Naive B cell (primary cell): Measurements from ENCODE around the gene UTP14A. TPM values are rescaled to one million over a fixed set of nuclear protein-coding genes. Genes with fewer than 3 reads are reported as not detected.
A peak's percentile ranks its signal among the peaks of the same experiment; 100 is the strongest.
"Not testable (repeated sequence)": the region's sequence is repeated elsewhere in the genome, so short reads cannot be mapped to it uniquely, and the experiment has no call there.

Experiments used
- ATAC-seq, 2 donors: fragments of 150-1000 bp; cut with Tn5 transposase; 2 replicates each; pipeline ENCODE4 v1.10.0; 2021; ENCODE audit warnings: low read depth in 2 of 2, mild to moderate bottlenecking in 2 of 2, moderate library complexity in 2 of 2
- DNase-seq: peaks from one replicate; pipeline ENCODE4 v3.0.0; 2022
- H3K27ac Mint-ChIP-seq, 6 donors: one replicate each; pipeline ENCODE4 v1.8.0; 2020 to 2022; ENCODE audit warnings: mild to moderate bottlenecking in 6 of 6, mixed read lengths in 6 of 6, moderate library complexity in 5 of 6, inconsistent platforms in 2 of 6
- H3K27me3 Mint-ChIP-seq, 3 donors: one replicate each; pipeline ENCODE4 v1.8.0; 2021 to 2022; ENCODE audit warnings: mixed read lengths in 3 of 3, mild to moderate bottlenecking in 1 of 3
- H3K36me3 Mint-ChIP-seq, 2 donors: one replicate each; pipeline ENCODE4 v1.8.0; 2020 to 2022; ENCODE audit warnings: mixed read lengths in 2 of 2, inconsistent platforms in 1 of 2, mild to moderate bottlenecking in 1 of 2
- H3K4me1 Mint-ChIP-seq, 3 donors: one replicate each; pipeline ENCODE4 v1.8.0; 2020 to 2022; ENCODE audit warnings: mixed read lengths in 3 of 3, inconsistent platforms in 1 of 3, mild to moderate bottlenecking in 1 of 3, moderate library complexity in 1 of 3
- H3K4me3 Mint-ChIP-seq, 8 donors: one replicate each; pipeline ENCODE4 v1.8.0; 2020 to 2022; ENCODE audit warnings: mild to moderate bottlenecking in 8 of 8, mixed read lengths in 8 of 8, moderate library complexity in 8 of 8, inconsistent platforms in 2 of 8
- H3K9me3 Mint-ChIP-seq, 7 donors: one replicate each; pipeline ENCODE4 v1.8.0; 2020 to 2022; ENCODE audit warnings: mixed read lengths in 7 of 7, mild to moderate bottlenecking in 5 of 7, inconsistent platforms in 2 of 7, moderate library complexity in 1 of 7
- polyA plus RNA-seq, 6 donors: library from polyadenylated mRNA; unstranded; fragments of 300-500 nt; fragmentation: Illumina TruSeq; gene quantifications; one replicate each; pipeline ENCODE4 v1.2.3, GENCODE V29; 2021; ENCODE audit warnings: low read depth in 6 of 6

UTP14A gene
- 10 to 100 TPM in 1 of 6 donors, 1 to 10 TPM in 4, under 1 TPM in 1; 0.60 to 11.3 (median 6.4) TPM for polyA plus RNA-seq

GRCh38 chrX:129905787-129906580, at the start of gene UTP14A:
Gene UTP14A, plus strand, starts transcription at chrX:129906164. Its CDS starts 47 bp downstream, at chrX:129906211.
- Mint-ChIP-seq H3K4me3 (peak within 1 kb of the TSS; percentile 86 to 99 (median 94)), H3K9me3 (no peaks in the 10 kb centered on the region), H3K36me3 (peaks cover 0 to 4% of the 10 kb centered on the region in 2 donors), H3K27ac (peak within 1 kb of the TSS; percentile 79 to 97 (median 93)), H3K4me1 (peaks cover 0 to 15% (median 0%) of the 10 kb centered on the region in 3 donors), H3K27me3 (no peaks in the 10 kb centered on the region)
- peak; percentile 93 to 95 for ATAC-seq
- peak; percentile 75 for DNase-seq

DNA sequence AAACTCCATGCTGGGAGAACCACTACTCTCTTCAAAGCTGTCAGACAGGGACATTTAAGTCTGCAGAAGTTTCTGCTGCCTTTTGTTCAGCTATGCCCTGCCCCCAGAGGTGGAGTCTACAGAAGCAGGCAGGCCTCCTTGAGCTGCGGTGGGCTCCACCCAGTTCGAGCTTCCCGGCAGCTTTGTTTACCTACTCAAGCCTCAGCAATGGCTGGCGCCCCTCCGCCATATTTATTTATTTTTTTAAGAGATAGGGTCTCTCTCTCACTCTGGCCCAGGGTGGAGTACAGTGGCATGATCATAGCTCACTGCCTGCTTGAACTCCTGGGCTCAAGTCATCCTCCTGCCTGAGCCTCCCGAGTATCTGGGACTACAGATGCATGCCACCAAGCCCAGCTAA, 46.8 kb upstream of the UTP14A start:
- H3K27ac Mint-ChIP-seq, H3K4me3 Mint-ChIP-seq: not testable (repeated sequence)

GRCh38 chrX:129866321-129866720, 39.6 kb upstream of the UTP14A start:
- not testable (repeated sequence) for H3K27ac Mint-ChIP-seq, ATAC-seq, DNase-seq

More for the DNA sequence above, 46.8 kb upstream of the UTP14A start:
- peaks cover 2 to 16% (median 13%) of the 10 kb centered on the region in 3 donors for H3K27me3 Mint-ChIP-seq
- H3K36me3 Mint-ChIP-seq, H3K9me3 Mint-ChIP-seq, H3K4me1 Mint-ChIP-seq, ATAC-seq, DNase-seq: not testable (repeated sequence)

DNA sequence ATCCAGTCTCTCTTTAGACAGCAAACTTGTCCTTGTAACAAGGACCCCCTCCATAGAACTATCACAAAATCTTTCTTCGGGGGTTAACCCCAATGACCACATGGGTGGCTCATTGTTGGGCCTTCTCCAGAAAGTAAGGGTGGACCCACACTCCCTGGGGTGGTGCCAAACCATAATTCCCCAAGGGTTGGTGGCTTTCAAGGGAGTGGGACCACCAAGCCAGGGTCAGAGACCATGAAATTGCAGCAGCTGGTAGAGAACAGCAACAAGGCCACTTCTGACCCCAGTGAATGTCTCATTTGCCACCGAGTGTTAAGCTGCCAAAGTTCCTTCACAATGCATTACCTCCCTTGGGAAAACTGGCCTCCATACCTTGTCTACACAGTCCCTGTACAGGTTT, 33.4 kb upstream of the UTP14A start:
- peaks cover 0 to 8% (median 4%) of the 10 kb centered on the region in 3 donors for H3K27me3 Mint-ChIP-seq
- no peaks in the 10 kb centered on the region for H3K36me3 Mint-ChIP-seq
- H3K4me1 Mint-ChIP-seq, result no peaks in the 10 kb centered on the region
- ATAC-seq, result no peak
- DNase-seq, result no peak
- peak overlapping the region in 1 of 8 donors; percentile 9 for H3K4me3 Mint-ChIP-seq
- H3K9me3 Mint-ChIP-seq, result peaks cover 0 to 3% (median 0%) of the 10 kb centered on the region in 7 donors
- no peak overlapping the region for H3K27ac Mint-ChIP-seq

More at GRCh38 chrX:129866321-129866720, 39.6 kb upstream of the UTP14A start:
- not testable (repeated sequence) for H3K4me1 Mint-ChIP-seq, H3K9me3 Mint-ChIP-seq, H3K4me3 Mint-ChIP-seq, H3K36me3 Mint-ChIP-seq, H3K27me3 Mint-ChIP-seq

- peak overlapping the region in 1 of 6 donors; percentile 22 for H3K27ac Mint-ChIP-seq
- H3K4me3 Mint-ChIP-seq, result no peak overlapping the region
- H3K27me3 Mint-ChIP-seq, result peaks cover 0 to 6% (median 4%) of the 10 kb centered on the region in 3 donors
- no peak for ATAC-seq
- no peak for DNase-seq
- H3K36me3 Mint-ChIP-seq, result no peaks in the 10 kb centered on the region
- peaks cover 0 to 6% (median 0%) of the 10 kb centered on the region in 7 donors for H3K9me3 Mint-ChIP-seq
- no peaks in the 10 kb centered on the region for H3K4me1 Mint-ChIP-seq
These were observed 30.3 kb upstream of the UTP14A start for GRCh38 chrX:129875669-129876068.

DNA sequence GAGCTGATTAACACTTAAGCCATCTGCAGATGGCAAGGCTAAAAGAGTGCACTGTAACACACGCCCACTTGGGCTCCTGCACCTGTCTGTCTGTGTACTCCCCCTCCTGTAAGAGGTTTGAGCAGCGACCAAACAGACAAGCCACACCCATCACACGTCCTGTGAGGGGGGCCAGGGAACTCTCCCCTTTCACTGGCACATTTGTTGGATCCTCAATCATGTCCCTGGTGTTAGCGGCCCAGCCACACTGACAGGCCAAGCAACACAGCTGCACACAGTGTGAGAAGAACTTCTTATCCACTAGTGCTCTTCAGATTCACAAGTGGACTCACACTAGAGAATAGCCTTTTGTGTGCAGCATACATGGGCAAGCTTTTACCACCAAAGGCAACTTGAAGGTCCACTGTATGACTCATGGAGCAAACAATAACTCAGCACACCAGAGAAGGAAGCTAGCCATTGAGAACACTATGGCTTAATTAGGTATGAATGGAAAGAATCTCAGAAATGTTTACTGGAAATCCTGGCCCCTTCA, 29.1 kb upstream of the UTP14A start:
- no peak for DNase-seq

GRCh38 chrX:129877401-129877800, 28.6 kb upstream of the UTP14A start:
- H3K27ac Mint-ChIP-seq, result peak overlapping the region in 1 of 6 donors; percentile 38
- no peak overlapping the region for H3K4me3 Mint-ChIP-seq
- DNase-seq (no peak), ATAC-seq (no peak)
- peaks cover 0 to 4% (median 0%) of the 10 kb centered on the region in 3 donors for H3K27me3 Mint-ChIP-seq
- H3K36me3 Mint-ChIP-seq, result no peaks in the 10 kb centered on the region
- peaks cover 0 to 6% (median 0%) of the 10 kb centered on the region in 7 donors for H3K9me3 Mint-ChIP-seq
- H3K4me1 Mint-ChIP-seq, result no peaks in the 10 kb centered on the region

More for the DNA sequence above, 29.1 kb upstream of the UTP14A start:
- Mint-ChIP-seq H3K4me3 (no peak overlapping the region), H3K27me3 (peaks cover 0 to 4% (median 0%) of the 10 kb centered on the region in 3 donors), H3K9me3 (peaks cover 0 to 6% (median 0%) of the 10 kb centered on the region in 7 donors), H3K36me3 (no peaks in the 10 kb centered on the region), H3K27ac (no peak overlapping the region), H3K4me1 (no peaks in the 10 kb centered on the region)
- no peak for ATAC-seq

- H3K4me1 Mint-ChIP-seq, result peaks cover 0 to 4% (median 0%) of the 10 kb centered on the region in 3 donors
- DNase-seq (no peak), ATAC-seq (no peak)
- H3K27ac Mint-ChIP-seq, result peak overlapping the region in 1 of 6 donors; percentile 74
- peaks cover 0 to 7% (median 0%) of the 10 kb centered on the region in 7 donors for H3K9me3 Mint-ChIP-seq
- no peak overlapping the region for H3K4me3 Mint-ChIP-seq
- H3K36me3 Mint-ChIP-seq, result no peaks in the 10 kb centered on the region
- no peaks in the 10 kb centered on the region for H3K27me3 Mint-ChIP-seq
These were observed 5.9 kb upstream of the UTP14A start for GRCh38 chrX:129900054-129900453.

GRCh38 chrX:129908636-129909035, 2.7 kb downstream of the UTP14A start:
- Mint-ChIP-seq H3K9me3 (no peaks in the 10 kb centered on the region), H3K36me3 (peaks cover 0 to 8% of the 10 kb centered on the region in 2 donors), H3K4me3 (peak overlapping the region in 1 of 8 donors; percentile 36), H3K27me3 (no peaks in the 10 kb centered on the region), H3K27ac (no peak overlapping the region), H3K4me1 (peaks cover 0 to 15% (median 0%) of the 10 kb centered on the region in 3 donors)
- no peak for DNase-seq
- no peak for ATAC-seq

DNA sequence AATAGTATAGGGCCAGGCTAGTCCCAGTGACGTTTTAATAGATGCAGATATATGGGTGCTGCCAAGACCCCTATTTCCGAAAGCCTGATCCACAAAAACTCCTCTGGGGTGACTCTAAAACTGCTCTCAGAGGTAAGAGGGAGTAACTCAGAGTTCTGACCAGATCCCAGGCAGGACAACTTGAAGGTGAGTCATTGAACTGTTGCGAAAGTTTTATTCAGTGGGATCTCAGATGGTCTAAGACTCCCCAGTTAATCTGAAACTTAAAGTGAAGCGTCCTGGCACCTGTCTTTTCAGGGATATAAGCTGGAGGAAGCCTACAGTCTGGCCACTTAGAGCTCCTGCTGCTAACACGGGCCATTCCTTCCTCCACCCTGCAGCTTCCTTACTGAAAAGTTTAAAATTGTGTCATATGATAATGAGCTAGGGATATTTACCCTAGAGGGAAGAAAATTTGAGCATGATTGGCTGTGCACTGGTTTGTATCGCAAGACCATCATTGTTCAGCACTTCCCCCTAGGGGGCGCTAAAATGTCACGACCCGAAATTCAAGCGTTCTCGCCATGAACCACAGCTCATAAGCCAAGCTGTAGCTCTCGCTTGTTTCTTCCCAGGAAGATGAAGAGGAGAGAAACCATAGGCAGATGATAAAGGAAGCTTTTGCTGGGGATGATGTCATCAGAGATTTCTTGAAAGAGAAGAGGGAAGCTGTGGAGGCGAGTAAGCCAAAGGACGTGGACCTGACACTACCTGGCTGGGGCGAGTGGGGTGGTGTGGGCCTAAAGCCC, 19.5 kb downstream of the UTP14A start:
- Mint-ChIP-seq H3K4me3 (no peak overlapping the region), H3K36me3 (peaks cover 0 to 10% of the 10 kb centered on the region in 2 donors), H3K27ac (no peak overlapping the region), H3K27me3 (no peaks in the 10 kb centered on the region), H3K4me1 (peaks cover 0 to 5% (median 4%) of the 10 kb centered on the region in 3 donors), H3K9me3 (peaks cover 0 to 3% (median 0%) of the 10 kb centered on the region in 7 donors)
- ATAC-seq, result peak; percentile 65 to 86
- DNase-seq, result peak; percentile 66

GRCh38 chrX:129930941-129931410, 25.0 kb downstream of the UTP14A start:
- ATAC-seq, result no peak
- DNase-seq, result no peak
- H3K27me3 Mint-ChIP-seq, result no peaks in the 10 kb centered on the region

GRCh38 chrX:129931411-129932015, 25.5 kb downstream of the UTP14A start:
- ATAC-seq, result peak; percentile 67 to 72
- H3K9me3 Mint-ChIP-seq, result no peaks in the 10 kb centered on the region
- peak overlapping the region; percentile 86 to 99 (median 97) for H3K27ac Mint-ChIP-seq

More at GRCh38 chrX:129930941-129931410, 25.0 kb downstream of the UTP14A start:
- H3K4me3 Mint-ChIP-seq, result peak overlapping the region; percentile 75 to 94 (median 88)
- no peaks in the 10 kb centered on the region for H3K36me3 Mint-ChIP-seq
- H3K9me3 Mint-ChIP-seq, result no peaks in the 10 kb centered on the region
- H3K27ac Mint-ChIP-seq, result peak overlapping the region; percentile 86 to 99 (median 97)
- H3K4me1 Mint-ChIP-seq, result peaks cover 5 to 9% (median 5%) of the 10 kb centered on the region in 3 donors

More at GRCh38 chrX:129931411-129932015, 25.5 kb downstream of the UTP14A start:
- peak overlapping the region; percentile 75 to 94 (median 88) for H3K4me3 Mint-ChIP-seq
- no peaks in the 10 kb centered on the region for H3K36me3 Mint-ChIP-seq
- H3K4me1 Mint-ChIP-seq, result peaks cover 5 to 9% (median 5%) of the 10 kb centered on the region in 3 donors
- peak; percentile 76 for DNase-seq
- no peaks in the 10 kb centered on the region for H3K27me3 Mint-ChIP-seq
